NCI-H526 treated with DMSO at 0.1 percent for 48 hours (cell line): ENCODE data around the gene ATXN2L.
A peak's percentile ranks its signal among the peaks of the same experiment; 100 is the strongest.
"Not testable (repeated sequence)": the region's sequence is repeated elsewhere in the genome, so short reads cannot be mapped to it uniquely, and the experiment has no call there.

Source experiments
- DNase-seq: peaks from one replicate; lab custom pipeline; 2025; lab: John Stamatoyannopoulos, UW

Gene ATXN2L

GRCh38 chr16:28872952-28873351, 50.2 kb downstream of the ATXN2L start:
- no peak for DNase-seq

GRCh38 chr16:28873543-28874201, 50.9 kb downstream of the ATXN2L start:
- no peak for DNase-seq

GRCh38 chr16:28874406-28874805, 51.6 kb downstream of the ATXN2L start:
- no peak for DNase-seq

GRCh38 chr16:28875134-28876018, 52.6 kb downstream of the ATXN2L start:
- DNase-seq, result no peak

GRCh38 chr16:28876019-28876659, 53.3 kb downstream of the ATXN2L start:
- DNase-seq, result no peak

GRCh38 chr16:28876973-28877654, 54.3 kb downstream of the ATXN2L start:
- no peak for DNase-seq

GRCh38 chr16:28877655-28878000, 54.8 kb downstream of the ATXN2L start:
- DNase-seq, result no peak

- DNase-seq, result no peak
These were observed 55.5 kb downstream of the ATXN2L start, which contains the start of gene ATP2A1 for GRCh38 chr16:28878083-28878926. TSS of gene ATP2A1 (plus strand) at chr16:28878488. CDS start at chr16:28878672, 184 bp downstream.

GRCh38 chr16:28879261-28879840, 56.6 kb downstream of the ATXN2L start:
- DNase-seq, result no peak

- DNase-seq, result peak; percentile 63
These were observed 57.2 kb downstream of the ATXN2L start for GRCh38 chr16:28879841-28880588.

GRCh38 chr16:28880589-28880915, 57.8 kb downstream of the ATXN2L start:
- no peak for DNase-seq

- DNase-seq, result no peak
These were observed 58.2 kb downstream of the ATXN2L start for GRCh38 chr16:28880955-28881354.

- not testable (repeated sequence) for DNase-seq
These were observed 58.8 kb downstream of the ATXN2L start for GRCh38 chr16:28881565-28881964.

GRCh38 chr16:28882551-28883160, 59.9 kb downstream of the ATXN2L start:
- no peak for DNase-seq

GRCh38 chr16:28883221-28883996, 60.6 kb downstream of the ATXN2L start:
- no peak for DNase-seq

- no peak for DNase-seq
These were observed 61.2 kb downstream of the ATXN2L start for GRCh38 chr16:28884045-28884444.
